Neural crest cell (in vitro differentiated cells): ENCODE data around the gene DLL4. TPM values are rescaled to one million over a fixed set of nuclear protein-coding genes. Genes with fewer than 3 reads are reported as not detected.

Experiments
- DNase-seq: peaks from one replicate; pipeline ENCODE4 v3.0.0; 2021; ENCODE audit warnings: low read depth, mixed read lengths, low spot score
- H3K27ac Mint-ChIP-seq: one replicate; pipeline ENCODE4 v1.8.0; 2021; ENCODE audit warnings: mild to moderate bottlenecking, mixed read lengths; ENCODE audit not compliant: unreplicated experiment
- H3K27me3 Mint-ChIP-seq: 2 replicates; pipeline ENCODE4 v1.8.0; 2021; ENCODE audit warnings: low read depth, mild to moderate bottlenecking, mixed read lengths
- H3K36me3 Mint-ChIP-seq: 2 replicates; pipeline ENCODE4 v1.8.0; 2021; ENCODE audit warnings: low read depth, mild to moderate bottlenecking, mixed read lengths
- H3K4me1 Mint-ChIP-seq: 2 replicates; pipeline ENCODE4 v1.8.0; 2021; ENCODE audit warnings: mixed read lengths
- H3K4me3 Mint-ChIP-seq: one replicate; pipeline ENCODE4 v1.8.0; 2021; ENCODE audit warnings: mild to moderate bottlenecking, mixed read lengths
- H3K9me3 Mint-ChIP-seq: 2 replicates; pipeline ENCODE4 v1.8.0; 2021; ENCODE audit warnings: mixed read lengths
- total RNA-seq: library from RNA; stranded (reverse); gene quantifications from 2 replicates; pipeline ENCODE4 v1.2.1, GENCODE V29; 2021
- TF ChIP-seq, protein P1 (sequence below): fragments of 200-600 bp; sonication (generic); conservative IDR thresholded peaks from 2 replicates; pipeline ENCODE4 v1.5.0; 2021; ENCODE audit warnings: antibody characterized with exemption, mild to moderate bottlenecking

DLL4 gene
- total RNA-seq, 1 donor from 2014 or later = 1.7 TPM

DNA sequence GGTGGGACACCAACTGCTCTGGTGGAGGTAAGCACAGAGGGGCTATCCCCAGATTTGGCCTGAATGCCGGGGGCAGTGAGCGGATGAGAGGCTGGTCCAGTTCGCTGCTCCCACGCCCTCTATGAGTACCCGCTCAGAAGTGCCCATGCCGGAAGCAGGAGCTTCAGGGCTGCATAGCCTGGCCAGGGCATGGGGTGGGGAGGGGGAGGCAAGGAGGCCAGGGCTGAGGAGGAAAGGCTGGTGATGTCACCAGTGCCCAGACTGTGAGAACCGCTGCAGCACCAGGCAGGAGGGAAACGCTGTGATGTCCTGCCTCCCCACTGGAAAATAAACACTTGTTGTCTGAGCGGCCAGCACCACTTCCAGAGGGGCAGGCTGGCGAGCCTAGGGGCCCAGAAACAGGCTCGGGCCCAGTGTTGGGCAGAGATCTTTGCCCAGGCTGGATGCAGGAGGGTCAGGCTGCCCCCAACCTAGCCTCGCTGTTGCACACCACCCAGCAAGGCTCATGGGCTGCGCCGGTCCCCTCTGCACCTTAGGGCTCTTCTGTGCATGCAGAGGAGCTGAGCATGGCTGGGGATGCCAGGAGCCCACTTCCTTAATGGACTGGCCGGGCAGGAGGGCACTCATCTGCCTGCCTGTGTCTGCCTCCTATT, 10.9 kb upstream of the DLL4 start:
- peaks cover 17% of the 10 kb centered on the region for H3K4me1 Mint-ChIP-seq
- no peaks in the 10 kb centered on the region for H3K36me3 Mint-ChIP-seq
- H3K9me3 Mint-ChIP-seq = no peaks in the 10 kb centered on the region
- DNase-seq = no peak
- TF ChIP-seq, protein P1, sequence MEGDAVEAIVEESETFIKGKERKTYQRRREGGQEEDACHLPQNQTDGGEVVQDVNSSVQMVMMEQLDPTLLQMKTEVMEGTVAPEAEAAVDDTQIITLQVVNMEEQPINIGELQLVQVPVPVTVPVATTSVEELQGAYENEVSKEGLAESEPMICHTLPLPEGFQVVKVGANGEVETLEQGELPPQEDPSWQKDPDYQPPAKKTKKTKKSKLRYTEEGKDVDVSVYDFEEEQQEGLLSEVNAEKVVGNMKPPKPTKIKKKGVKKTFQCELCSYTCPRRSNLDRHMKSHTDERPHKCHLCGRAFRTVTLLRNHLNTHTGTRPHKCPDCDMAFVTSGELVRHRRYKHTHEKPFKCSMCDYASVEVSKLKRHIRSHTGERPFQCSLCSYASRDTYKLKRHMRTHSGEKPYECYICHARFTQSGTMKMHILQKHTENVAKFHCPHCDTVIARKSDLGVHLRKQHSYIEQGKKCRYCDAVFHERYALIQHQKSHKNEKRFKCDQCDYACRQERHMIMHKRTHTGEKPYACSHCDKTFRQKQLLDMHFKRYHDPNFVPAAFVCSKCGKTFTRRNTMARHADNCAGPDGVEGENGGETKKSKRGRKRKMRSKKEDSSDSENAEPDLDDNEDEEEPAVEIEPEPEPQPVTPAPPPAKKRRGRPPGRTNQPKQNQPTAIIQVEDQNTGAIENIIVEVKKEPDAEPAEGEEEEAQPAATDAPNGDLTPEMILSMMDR = no peak
- no peak overlapping the region for H3K27ac Mint-ChIP-seq
- peaks cover 29% of the 10 kb centered on the region for H3K27me3 Mint-ChIP-seq
- no peak overlapping the region for H3K4me3 Mint-ChIP-seq

DNA sequence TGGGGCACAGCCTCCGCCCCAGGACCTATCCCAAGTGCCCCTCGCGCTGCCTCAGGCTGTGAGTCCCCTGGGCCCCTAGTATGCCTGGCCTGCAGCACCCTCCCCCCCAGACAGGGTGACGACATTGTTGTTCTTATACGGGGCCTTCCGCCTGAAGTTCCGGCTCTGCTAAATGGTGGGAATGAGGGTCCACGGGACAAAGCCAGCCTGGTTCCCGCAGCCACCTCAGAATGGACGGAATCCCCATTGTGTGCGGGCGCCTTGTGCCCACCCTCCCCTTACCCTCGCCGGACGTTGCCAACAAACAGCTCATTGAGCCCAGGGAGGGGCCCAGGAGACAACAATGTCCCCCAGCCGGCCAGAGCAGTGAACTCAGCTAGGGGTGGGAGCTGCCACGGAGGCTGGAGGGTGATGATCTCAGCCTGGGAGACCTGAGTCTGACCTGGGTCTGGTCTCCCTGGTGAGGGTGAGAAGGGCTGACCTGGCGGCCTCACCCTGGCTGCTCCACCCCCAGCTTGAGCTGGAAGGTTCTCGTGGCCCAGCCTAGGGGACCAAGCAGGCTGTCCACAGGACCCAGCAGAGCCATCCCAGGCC, 10.2 kb upstream of the DLL4 start:
- Mint-ChIP-seq H3K9me3 (no peaks in the 10 kb centered on the region), H3K27me3 (peaks cover 35% of the 10 kb centered on the region), H3K4me3 (no peak overlapping the region), H3K27ac (no peak overlapping the region), H3K4me1 (peaks cover 14% of the 10 kb centered on the region), H3K36me3 (no peaks in the 10 kb centered on the region)
- TF ChIP-seq, protein P1 = no peak
- DNase-seq = no peak

DNA sequence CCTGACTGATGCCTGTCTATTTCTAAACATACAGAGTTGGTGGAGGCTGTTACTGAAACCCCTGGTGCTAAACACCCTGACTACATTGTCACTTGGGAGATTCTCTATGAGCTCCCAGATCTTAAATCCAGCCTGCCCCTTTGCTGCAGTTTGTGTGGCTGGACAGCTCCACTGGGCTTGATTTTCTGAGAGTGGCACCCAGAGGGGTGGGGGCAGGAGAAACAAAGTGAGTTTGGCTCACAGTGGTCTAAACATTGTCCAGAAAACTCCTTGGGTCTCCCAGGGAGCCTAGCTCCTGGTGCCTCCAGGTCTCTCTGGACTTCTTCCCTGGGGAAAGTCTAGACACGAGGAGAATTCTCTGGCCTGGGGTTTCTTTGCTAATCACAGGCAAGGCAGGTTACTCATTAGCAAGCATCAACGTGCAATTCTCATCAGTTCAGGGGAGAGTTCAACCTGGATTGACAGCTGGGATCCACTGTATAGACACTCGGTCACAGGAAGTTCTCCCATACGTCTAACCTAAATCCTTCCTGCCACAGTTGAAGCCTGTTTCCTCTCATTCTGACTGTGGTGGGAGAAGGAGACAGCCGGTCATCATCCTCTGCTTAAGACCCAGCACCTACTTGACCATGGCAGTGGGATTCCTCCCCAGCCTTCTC, 7.1 kb upstream of the DLL4 start:
- no peak overlapping the region for H3K4me3 Mint-ChIP-seq
- DNase-seq = no peak
- H3K27me3 Mint-ChIP-seq = peaks cover 67% of the 10 kb centered on the region
- TF ChIP-seq, protein P1 = no peak
- peaks cover 17% of the 10 kb centered on the region for H3K4me1 Mint-ChIP-seq
- no peak overlapping the region for H3K27ac Mint-ChIP-seq
- no peaks in the 10 kb centered on the region for H3K36me3 Mint-ChIP-seq
- H3K9me3 Mint-ChIP-seq = no peaks in the 10 kb centered on the region

DNA sequence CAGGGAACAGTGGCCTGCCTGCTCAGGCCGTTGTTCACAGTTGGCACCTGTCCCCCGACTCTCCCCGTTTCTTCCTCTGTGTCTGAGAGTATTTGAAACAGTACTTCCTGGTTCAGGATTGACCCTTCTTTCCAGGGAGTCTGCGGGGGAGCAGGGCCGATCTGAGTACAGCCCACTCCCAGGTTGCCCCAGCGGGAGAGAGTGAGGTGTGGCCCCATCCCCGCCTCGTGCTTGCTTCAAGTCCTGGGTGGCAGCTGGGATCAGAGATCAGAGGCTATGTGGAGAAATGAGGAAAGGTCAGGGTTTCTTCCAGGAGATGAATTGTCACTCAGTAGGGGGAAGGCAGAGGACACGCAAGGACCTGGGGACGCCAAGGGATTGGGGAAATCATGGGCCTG, 6.5 kb upstream of the DLL4 start:
- Mint-ChIP-seq H3K9me3 (no peaks in the 10 kb centered on the region), H3K27ac (no peak overlapping the region), H3K27me3 (peaks cover 72% of the 10 kb centered on the region), H3K4me1 (peaks cover 20% of the 10 kb centered on the region), H3K36me3 (no peaks in the 10 kb centered on the region), H3K4me3 (no peak overlapping the region)
- TF ChIP-seq, protein P1 = no peak
- no peak for DNase-seq

DNA sequence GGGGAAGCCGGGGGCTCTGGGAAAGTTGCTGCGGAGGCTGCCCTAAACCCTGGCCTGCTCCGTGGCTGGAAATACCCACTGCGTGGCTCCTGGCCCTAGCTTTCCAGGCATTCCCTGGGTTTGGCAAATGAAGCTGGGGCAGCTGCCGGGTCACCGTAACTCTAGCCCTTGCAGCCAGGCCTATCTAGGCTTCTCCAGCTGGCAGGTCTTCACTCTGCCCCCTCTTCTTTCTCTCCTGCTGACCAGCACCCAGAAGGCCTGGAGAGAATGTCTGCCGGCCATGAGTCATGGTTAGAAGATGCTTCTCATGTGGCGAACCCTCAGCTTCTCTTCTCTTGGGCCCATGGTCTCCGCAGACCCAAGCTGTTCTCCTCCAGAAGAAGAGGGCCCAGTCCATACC, 5.6 kb upstream of the DLL4 start:
- no peak for DNase-seq
- H3K36me3 Mint-ChIP-seq = no peaks in the 10 kb centered on the region
- TF ChIP-seq, protein P1 = no peak
- no peaks in the 10 kb centered on the region for H3K9me3 Mint-ChIP-seq
- H3K27ac Mint-ChIP-seq = no peak overlapping the region
- peaks cover 81% of the 10 kb centered on the region for H3K27me3 Mint-ChIP-seq
- H3K4me1 Mint-ChIP-seq = peaks cover 20% of the 10 kb centered on the region
- no peak overlapping the region for H3K4me3 Mint-ChIP-seq
